K562 (cell line): ENCODE data around the gene PTAFR. TPM values are rescaled to one million over a fixed set of nuclear protein-coding genes. Genes with fewer than 3 reads are reported as not detected.

Source experiments
- CTBP1 ChIP-seq: fragments of 450-650 bp; IDR thresholded peaks from 2 replicates; pipeline ENCODE4 v1.6.1; 2016; ENCODE audit warnings: borderline replicate concordance
- EGR1 ChIP-seq: fragments of 450-650 bp; conservative IDR thresholded peaks from 2 replicates; pipeline ENCODE4 v1.6.1; 2017; ENCODE audit warnings: mild to moderate bottlenecking
- KAT8 ChIP-seq: fragments of 450-650 bp; IDR thresholded peaks from 2 replicates; pipeline ENCODE4 v1.6.1; 2016; ENCODE audit warnings: low read depth, mild to moderate bottlenecking
- KDM1A ChIP-seq, 2 experiments: fragments of 450-650 bp; IDR thresholded peaks; 2 replicates each; pipeline ENCODE4 v1.6.1; 2016; ENCODE audit warnings: mild to moderate bottlenecking in 2 of 2
- MTF1 ChIP-seq: fragments of 250-450 bp; sonication (Bioruptor Pico); IDR thresholded peaks from 2 replicates; pipeline ENCODE4 v1.9.0; 2021; ENCODE audit warnings: moderate library complexity, mild to moderate bottlenecking, inconsistent platforms, borderline replicate concordance
- NR4A1 ChIP-seq, 2 experiments: fragments of 250-450 bp in 1 of 2; fragments of 450-650 bp in 1 of 2; sonication (Bioruptor Pico) in 1 of 2; IDR thresholded peaks; 2 replicates each; pipeline versions ENCODE4 v1.4.0 to v1.6.1; 2016 to 2020; ENCODE audit warnings: mild to moderate bottlenecking in 2 of 2, missing compliant biosample characterization in 1 of 2, missing genetic modification characterization in 1 of 2, moderate library complexity in 1 of 2
- RHOXF2B ChIP-seq: fragments of 250-450 bp; sonication (Bioruptor Pico); conservative IDR thresholded peaks from 2 replicates; pipeline ENCODE4 v1.5.1; 2021
- SIRT6 ChIP-seq: IDR thresholded peaks from one replicate; pipeline ENCODE4 v1.6.1; 2012; ENCODE audit warnings: low read depth, mild to moderate bottlenecking, control low read depth, inconsistent platforms, low read length, moderate library complexity
- SOX6 ChIP-seq: fragments of 450-650 bp; IDR thresholded peaks from 2 replicates; pipeline ENCODE4 v1.6.1; 2014; ENCODE audit warnings: mild to moderate bottlenecking
- TCF7L2 ChIP-seq: fragments of 150-350 bp; IDR thresholded peaks from 2 replicates; pipeline ENCODE4 v1.6.1; 2016; ENCODE audit warnings: low read depth, mild to moderate bottlenecking, low read length, moderate library complexity
- ZNF239 ChIP-seq: fragments of 250-450 bp; sonication (Bioruptor Pico); IDR thresholded peaks from 2 replicates; pipeline ENCODE4 v1.4.0; 2020; ENCODE audit warnings: mild to moderate bottlenecking
- ZNF707 ChIP-seq: fragments of 250-450 bp; sonication (Bioruptor Pico); conservative IDR thresholded peaks from 2 replicates; pipeline ENCODE4 v1.8.0; 2022; ENCODE audit warnings: inconsistent platforms, mild to moderate bottlenecking, moderate library complexity
- polyA plus RNA-seq, 8 experiments: library from polyadenylated mRNA; depleted of rRNA in 4 of 8; stranded (reverse) in 5 of 8; unstranded in 3 of 8; fragments of >200 nt; fragmentation: Nextera tagmentation in 2 of 8; fragmentation: Illumina TruSeq in 1 of 8; extraction: Ambion mirVana in 2 of 8; extraction: Trizol in 1 of 8; gene quantifications; 2 replicates each; pipeline versions ENCODE4 v1.2.1 to v1.2.3, GENCODE V29; 2011 to 2014; ENCODE audit warnings: inconsistent platforms in 1 of 8, missing spikeins in 1 of 8
- total RNA-seq, 7 experiments: library from RNA; depleted of rRNA in 6 of 7; stranded (reverse); fragments of >200 nt in 6 of 7; fragmentation: Illumina TruSeq in 2 of 7; extraction: Trizol in 2 of 7; gene quantifications; 2 replicates each; pipeline versions ENCODE4 v1.2.1 to v1.2.3, GENCODE V29; 2011 to 2021; ENCODE audit warnings: low replicate concordance in 1 of 7
- TF ChIP-seq, protein P1 (sequence below): fragments of 450-650 bp; formaldehyde crosslinking; IDR thresholded peaks from 2 replicates; pipeline ENCODE4 v1.4.0; 2022; ENCODE audit warnings: mild to moderate bottlenecking, moderate library complexity
- TF ChIP-seq, protein P2 (sequence below): fragments of 250-450 bp; sonication (Bioruptor Pico); IDR thresholded peaks from 2 replicates; pipeline ENCODE4 v1.4.0; 2020; ENCODE audit warnings: mild to moderate bottlenecking, moderate library complexity, borderline replicate concordance
- TF ChIP-seq, protein P3 (sequence below): fragments of 200-800 bp; sonication (Bioruptor generic); IDR thresholded peaks from 2 replicates; pipeline ENCODE4 v1.6.1; 2017; ENCODE audit warnings: missing genetic modification characterization, missing compliant biosample characterization
- TF ChIP-seq, protein P4 (sequence below), 3 experiments: fragments of 200-800 bp in 1 of 3; sonication (Bioruptor generic) in 1 of 3; sonication (generic) in 1 of 3; formaldehyde crosslinking in 1 of 3; IDR thresholded peaks; 2 replicates each; pipeline versions ENCODE4 v1.6.1 to v1.8.0; 2016 to 2022; ENCODE audit warnings: mild to moderate bottlenecking in 2 of 3, missing compliant biosample characterization in 2 of 3, missing genetic modification characterization in 2 of 3, missing genetic modification reagents in 1 of 3
- TF ChIP-seq, protein P5 (sequence below): fragments of 450-650 bp; IDR thresholded peaks from 2 replicates; pipeline ENCODE4 v1.6.1; 2017; ENCODE audit warnings: antibody characterized with exemption, mild to moderate bottlenecking

Gene PTAFR
- total and polyA plus RNA-seq, 9 of the 15 experiments (the other 6 are each of a cell fraction or from before 2014, with no cell fraction given) = 0.15 to 0.55 (median 0.40) TPM; not detected in 1

DNA sequence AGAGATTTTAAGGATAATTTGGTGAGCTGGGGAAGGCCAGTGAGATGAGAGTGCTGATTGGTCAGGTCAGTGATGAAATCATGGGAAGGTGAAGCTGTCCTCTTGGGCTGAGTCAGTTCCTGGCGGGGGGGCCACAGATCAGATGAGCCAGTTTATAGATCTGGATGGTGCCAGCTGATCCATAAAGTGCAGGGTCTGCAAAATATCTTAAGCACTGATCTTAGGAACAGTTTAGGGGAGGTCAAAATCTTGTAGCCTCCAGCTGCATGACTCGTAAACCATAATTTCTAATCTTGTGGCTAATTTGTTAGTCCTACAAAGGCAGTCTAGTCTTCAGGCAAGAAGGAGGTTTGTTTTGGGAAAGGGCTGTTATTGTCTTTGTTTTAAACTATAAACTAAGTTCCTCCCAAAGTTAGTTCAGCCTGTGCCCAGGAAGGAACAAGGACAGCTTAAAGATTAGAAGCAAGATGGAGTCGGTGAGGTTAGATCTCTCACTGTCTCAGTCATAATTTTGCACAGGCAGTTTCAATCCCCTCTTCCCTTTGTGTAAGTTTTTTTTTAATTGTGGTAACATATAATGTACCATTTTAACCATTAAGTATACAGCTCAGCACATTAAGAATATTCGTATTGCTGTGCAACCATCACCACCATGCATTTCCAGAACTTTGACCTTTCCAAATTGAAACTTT, 39.4 kb downstream of the PTAFR start (continued):
- TF ChIP-seq, protein P1, sequence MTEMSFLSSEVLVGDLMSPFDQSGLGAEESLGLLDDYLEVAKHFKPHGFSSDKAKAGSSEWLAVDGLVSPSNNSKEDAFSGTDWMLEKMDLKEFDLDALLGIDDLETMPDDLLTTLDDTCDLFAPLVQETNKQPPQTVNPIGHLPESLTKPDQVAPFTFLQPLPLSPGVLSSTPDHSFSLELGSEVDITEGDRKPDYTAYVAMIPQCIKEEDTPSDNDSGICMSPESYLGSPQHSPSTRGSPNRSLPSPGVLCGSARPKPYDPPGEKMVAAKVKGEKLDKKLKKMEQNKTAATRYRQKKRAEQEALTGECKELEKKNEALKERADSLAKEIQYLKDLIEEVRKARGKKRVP (CRISPR knock-in tag) = no peak
- TF ChIP-seq, protein P2, sequence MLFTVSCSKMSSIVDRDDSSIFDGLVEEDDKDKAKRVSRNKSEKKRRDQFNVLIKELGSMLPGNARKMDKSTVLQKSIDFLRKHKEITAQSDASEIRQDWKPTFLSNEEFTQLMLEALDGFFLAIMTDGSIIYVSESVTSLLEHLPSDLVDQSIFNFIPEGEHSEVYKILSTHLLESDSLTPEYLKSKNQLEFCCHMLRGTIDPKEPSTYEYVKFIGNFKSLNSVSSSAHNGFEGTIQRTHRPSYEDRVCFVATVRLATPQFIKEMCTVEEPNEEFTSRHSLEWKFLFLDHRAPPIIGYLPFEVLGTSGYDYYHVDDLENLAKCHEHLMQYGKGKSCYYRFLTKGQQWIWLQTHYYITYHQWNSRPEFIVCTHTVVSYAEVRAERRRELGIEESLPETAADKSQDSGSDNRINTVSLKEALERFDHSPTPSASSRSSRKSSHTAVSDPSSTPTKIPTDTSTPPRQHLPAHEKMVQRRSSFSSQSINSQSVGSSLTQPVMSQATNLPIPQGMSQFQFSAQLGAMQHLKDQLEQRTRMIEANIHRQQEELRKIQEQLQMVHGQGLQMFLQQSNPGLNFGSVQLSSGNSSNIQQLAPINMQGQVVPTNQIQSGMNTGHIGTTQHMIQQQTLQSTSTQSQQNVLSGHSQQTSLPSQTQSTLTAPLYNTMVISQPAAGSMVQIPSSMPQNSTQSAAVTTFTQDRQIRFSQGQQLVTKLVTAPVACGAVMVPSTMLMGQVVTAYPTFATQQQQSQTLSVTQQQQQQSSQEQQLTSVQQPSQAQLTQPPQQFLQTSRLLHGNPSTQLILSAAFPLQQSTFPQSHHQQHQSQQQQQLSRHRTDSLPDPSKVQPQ = no peak
- no peak for TF ChIP-seq MTF1
- TF ChIP-seq, protein P3, sequence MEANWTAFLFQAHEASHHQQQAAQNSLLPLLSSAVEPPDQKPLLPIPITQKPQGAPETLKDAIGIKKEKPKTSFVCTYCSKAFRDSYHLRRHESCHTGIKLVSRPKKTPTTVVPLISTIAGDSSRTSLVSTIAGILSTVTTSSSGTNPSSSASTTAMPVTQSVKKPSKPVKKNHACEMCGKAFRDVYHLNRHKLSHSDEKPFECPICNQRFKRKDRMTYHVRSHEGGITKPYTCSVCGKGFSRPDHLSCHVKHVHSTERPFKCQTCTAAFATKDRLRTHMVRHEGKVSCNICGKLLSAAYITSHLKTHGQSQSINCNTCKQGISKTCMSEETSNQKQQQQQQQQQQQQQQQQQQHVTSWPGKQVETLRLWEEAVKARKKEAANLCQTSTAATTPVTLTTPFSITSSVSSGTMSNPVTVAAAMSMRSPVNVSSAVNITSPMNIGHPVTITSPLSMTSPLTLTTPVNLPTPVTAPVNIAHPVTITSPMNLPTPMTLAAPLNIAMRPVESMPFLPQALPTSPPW (CRISPR knock-in tag) = peak; percentile 84
- no peak for TF ChIP-seq CTBP1
- no peak for TF ChIP-seq TCF7L2
- no peak for TF ChIP-seq NR4A1 (CRISPR knock-in tag; IDR thresholded peaks at IDR 0.05)
- TF ChIP-seq NR4A1 (tag; IDR thresholded peaks at IDR 0.05) = peak; percentile 78
- TF ChIP-seq KAT8 = no peak
- no peak for TF ChIP-seq ZNF239 (CRISPR knock-in tag)
- TF ChIP-seq EGR1 = no peak
- no peak for TF ChIP-seq SIRT6
- no peak for TF ChIP-seq SOX6
- no peak for TF ChIP-seq RHOXF2B
- TF ChIP-seq, protein P4, sequence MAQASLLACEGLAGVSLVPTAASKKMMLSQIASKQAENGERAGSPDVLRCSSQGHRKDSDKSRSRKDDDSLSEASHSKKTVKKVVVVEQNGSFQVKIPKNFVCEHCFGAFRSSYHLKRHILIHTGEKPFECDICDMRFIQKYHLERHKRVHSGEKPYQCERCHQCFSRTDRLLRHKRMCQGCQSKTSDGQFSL (CRISPR knock-in tag; IDR thresholded peaks at IDR 0.05) = no peak
- TF ChIP-seq, protein P4 (tag; IDR thresholded peaks at IDR 0.05) = peak in 1 of 2 experiments; percentile 52; a peak in 2 of 4 replicates
- no peak for TF ChIP-seq KDM1A (IDR thresholded peaks at IDR 0.05)
- TF ChIP-seq, protein P5, sequence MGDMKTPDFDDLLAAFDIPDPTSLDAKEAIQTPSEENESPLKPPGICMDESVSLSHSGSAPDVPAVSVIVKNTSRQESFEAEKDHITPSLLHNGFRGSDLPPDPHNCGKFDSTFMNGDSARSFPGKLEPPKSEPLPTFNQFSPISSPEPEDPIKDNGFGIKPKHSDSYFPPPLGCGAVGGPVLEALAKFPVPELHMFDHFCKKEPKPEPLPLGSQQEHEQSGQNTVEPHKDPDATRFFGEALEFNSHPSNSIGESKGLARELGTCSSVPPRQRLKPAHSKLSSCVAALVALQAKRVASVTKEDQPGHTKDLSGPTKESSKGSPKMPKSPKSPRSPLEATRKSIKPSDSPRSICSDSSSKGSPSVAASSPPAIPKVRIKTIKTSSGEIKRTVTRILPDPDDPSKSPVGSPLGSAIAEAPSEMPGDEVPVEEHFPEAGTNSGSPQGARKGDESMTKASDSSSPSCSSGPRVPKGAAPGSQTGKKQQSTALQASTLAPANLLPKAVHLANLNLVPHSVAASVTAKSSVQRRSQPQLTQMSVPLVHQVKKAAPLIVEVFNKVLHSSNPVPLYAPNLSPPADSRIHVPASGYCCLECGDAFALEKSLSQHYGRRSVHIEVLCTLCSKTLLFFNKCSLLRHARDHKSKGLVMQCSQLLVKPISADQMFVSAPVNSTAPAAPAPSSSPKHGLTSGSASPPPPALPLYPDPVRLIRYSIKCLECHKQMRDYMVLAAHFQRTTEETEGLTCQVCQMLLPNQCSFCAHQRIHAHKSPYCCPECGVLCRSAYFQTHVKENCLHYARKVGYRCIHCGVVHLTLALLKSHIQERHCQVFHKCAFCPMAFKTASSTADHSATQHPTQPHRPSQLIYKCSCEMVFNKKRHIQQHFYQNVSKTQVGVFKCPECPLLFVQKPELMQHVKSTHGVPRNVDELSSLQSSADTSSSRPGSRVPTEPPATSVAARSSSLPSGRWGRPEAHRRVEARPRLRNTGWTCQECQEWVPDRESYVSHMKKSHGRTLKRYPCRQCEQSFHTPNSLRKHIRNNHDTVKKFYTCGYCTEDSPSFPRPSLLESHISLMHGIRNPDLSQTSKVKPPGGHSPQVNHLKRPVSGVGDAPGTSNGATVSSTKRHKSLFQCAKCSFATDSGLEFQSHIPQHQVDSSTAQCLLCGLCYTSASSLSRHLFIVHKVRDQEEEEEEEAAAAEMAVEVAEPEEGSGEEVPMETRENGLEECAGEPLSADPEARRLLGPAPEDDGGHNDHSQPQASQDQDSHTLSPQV = peak; percentile 49; the same call in 1 of the 2 replicates
- TF ChIP-seq ZNF707 (CRISPR knock-in tag) = no peak
